Thymus (tissue), 11 donors: ENCODE results near the gene B3GAT1. TPM values are rescaled to one million over a fixed set of nuclear protein-coding genes. Genes with fewer than 3 reads are reported as not detected.

Experiments used
- DNase-seq, 9 donors: peaks; one replicate each; pipeline ENCODE4 v3.0.0-alpha.2; 2013; ENCODE audit warnings: low spot score in 9 of 9, low read depth in 6 of 9, missing footprints in 1 of 9
- H3K27ac ChIP-seq, 2 donors: one replicate each; pipeline ENCODE4 v1.5.1; 2013; ENCODE audit warnings: control low read depth in 1 of 2, low read depth in 1 of 2, low read length in 1 of 2, mild to moderate bottlenecking in 1 of 2, moderate library complexity in 1 of 2
- H3K27me3 ChIP-seq, 2 donors: one replicate each; pipeline ENCODE4 v1.5.1; 2013; ENCODE audit warnings: low read length in 1 of 2; ENCODE audit not compliant: control insufficient read depth in 2 of 2, insufficient read depth in 1 of 2
- H3K36me3 ChIP-seq, 2 donors: one replicate each; pipeline ENCODE4 v1.5.1; 2013; ENCODE audit warnings: low read length in 1 of 2, mild to moderate bottlenecking in 1 of 2, moderate library complexity in 1 of 2; ENCODE audit not compliant: control insufficient read depth in 2 of 2, insufficient read depth in 2 of 2
- H3K4me1 ChIP-seq, 2 donors: one replicate each; pipeline ENCODE4 v1.5.1; 2013; ENCODE audit warnings: low read length in 2 of 2; ENCODE audit not compliant: control insufficient read depth in 2 of 2, insufficient read depth in 2 of 2
- H3K4me3 ChIP-seq, 2 donors: one replicate each; pipeline ENCODE4 v1.5.1; 2013; ENCODE audit warnings: low read length in 2 of 2, control low read depth in 1 of 2, mild to moderate bottlenecking in 1 of 2
- H3K9me3 ChIP-seq, 2 donors: one replicate each; pipeline ENCODE4 v1.5.1; 2013; ENCODE audit warnings: low read length in 1 of 2, mild to moderate bottlenecking in 1 of 2; ENCODE audit not compliant: control insufficient read depth in 2 of 2, insufficient read depth in 1 of 2
- WGBS: extraction: QIAGEN DNeasy Blood & Tissue Kit; methylation state at CpG from one replicate; pipeline ENCODE4 v1.1.7; 2013; 5-methylcytosine and 5-hydroxymethylcytosine counted together
- polyA plus RNA-seq: library from polyadenylated mRNA; stranded (reverse); fragments of 200-250 nt; gene quantifications from one replicate; pipeline ENCODE4 v1.2.3, GENCODE V29; 2013
- total RNA-seq: library from RNA; stranded (reverse); fragments of 120-200 nt; gene quantifications from one replicate; pipeline ENCODE4 v1.2.4, GENCODE V29; 2013
- donor health status: healthy.

B3GAT1 gene
- total and polyA plus RNA-seq, 2 donors: 0.24 to 0.43 TPM

DNA sequence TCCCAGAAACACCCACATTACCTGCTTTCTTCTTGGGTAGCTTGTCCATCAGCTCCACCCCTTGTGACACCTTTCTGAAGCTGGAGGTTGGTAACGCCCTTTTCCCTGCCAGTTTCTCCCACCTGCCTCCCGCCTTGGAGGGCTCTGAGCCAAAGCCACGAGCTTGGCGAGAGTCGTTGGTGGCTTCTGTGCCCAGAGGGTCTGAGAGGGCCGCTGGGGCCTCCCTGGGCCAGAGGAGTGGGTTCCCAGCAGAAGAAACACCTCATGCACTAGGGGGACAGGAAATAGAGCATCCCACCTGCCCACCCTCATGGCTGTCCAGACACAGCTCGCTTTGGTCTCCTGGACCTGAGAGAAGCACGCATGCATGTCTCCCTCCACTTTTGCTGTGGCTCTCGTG lies 37.9 kb downstream of the B3GAT1 start:
- no peak for DNase-seq
- Histone ChIP-seq H3K9me3 (no peaks in the 10 kb centered on the region), H3K4me1 (no peaks in the 10 kb centered on the region), H3K36me3 (no peaks in the 10 kb centered on the region), H3K27ac (no peak overlapping the region), H3K27me3 (no peaks in the 10 kb centered on the region), H3K4me3 (no peak overlapping the region)
- WGBS: 75% methylated on average over 9 of the region's 9 CpGs

DNA sequence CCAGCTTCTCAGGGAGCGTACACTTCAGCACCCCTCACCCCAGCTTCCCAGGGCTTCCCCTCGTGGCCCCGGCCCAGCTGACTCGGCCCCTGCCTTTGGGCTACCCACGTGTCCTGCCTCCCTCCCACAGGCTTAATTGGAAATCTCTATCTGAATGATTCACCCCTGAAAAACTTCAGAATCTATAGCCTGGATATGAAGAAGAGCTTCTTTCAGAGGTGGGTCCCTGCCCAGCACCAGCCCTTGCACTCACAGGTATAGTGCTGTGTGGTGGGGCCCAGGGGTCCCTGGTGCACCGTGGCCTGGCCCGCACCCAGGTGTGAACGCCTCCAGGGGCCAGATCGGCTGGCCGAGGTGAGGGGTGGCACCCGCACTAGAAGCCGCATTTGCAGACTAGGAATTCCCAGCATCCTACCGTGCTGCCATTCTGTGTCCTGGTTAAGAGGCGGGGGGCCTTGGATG lies 38.4 kb downstream of the B3GAT1 start:
- H3K27me3 ChIP-seq: no peaks in the 10 kb centered on the region
- no peaks in the 10 kb centered on the region for H3K4me1 ChIP-seq
- no peaks in the 10 kb centered on the region for H3K36me3 ChIP-seq
- 94% methylated on average over 14 of the region's 14 CpGs for WGBS
- no peak overlapping the region for H3K4me3 ChIP-seq
- H3K27ac ChIP-seq: no peak overlapping the region
- H3K9me3 ChIP-seq: no peaks in the 10 kb centered on the region
- DNase-seq: no peak

DNA sequence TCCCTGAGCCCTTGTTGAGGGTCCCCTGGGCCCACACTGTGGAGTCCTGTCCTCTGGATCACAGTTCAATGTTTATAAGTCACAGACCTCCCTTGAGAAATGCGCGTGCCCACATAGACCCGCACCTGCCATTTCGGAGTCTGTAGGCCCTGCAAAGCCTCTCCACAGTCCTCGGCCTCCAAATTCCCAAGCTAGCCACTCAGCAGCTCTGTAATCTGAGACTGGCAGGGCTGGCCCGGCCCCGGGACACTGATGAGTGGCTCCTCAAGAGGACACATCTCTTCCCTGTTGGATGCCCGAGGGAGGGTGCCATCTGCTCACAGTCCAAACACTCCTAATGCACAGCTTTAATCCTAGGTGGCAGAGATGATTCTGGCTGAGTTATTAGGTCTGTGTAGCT lies 39.1 kb downstream of the B3GAT1 start:
- no peak for DNase-seq
- Histone ChIP-seq H3K4me1 (no peaks in the 10 kb centered on the region), H3K36me3 (no peaks in the 10 kb centered on the region), H3K4me3 (no peak overlapping the region), H3K9me3 (no peaks in the 10 kb centered on the region), H3K27me3 (no peaks in the 10 kb centered on the region), H3K27ac (no peak overlapping the region)
- WGBS: 97% methylated on average over 8 of the region's 8 CpGs

DNA sequence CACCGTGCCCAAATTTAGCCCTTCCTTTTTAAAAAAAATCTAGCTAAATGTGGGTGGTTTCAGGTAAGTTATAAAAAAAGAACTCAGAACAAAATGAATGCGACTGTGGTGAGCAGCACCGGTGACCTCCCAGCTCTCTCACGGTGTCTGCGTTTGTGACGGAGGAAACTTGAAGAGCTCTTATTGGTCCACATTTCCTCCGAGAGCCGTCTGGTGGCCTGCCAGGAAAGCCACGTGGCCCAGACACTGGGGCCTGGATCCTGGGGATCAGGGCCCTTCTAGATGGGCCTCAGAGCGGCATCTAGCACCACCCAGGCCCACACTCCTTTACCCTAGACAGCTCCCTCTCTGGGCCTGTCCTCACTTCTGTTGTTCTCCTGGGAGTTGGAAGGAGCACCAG lies 39.5 kb downstream of the B3GAT1 start:
- DNase-seq: no peak
- Histone ChIP-seq H3K27me3 (no peaks in the 10 kb centered on the region), H3K4me1 (no peaks in the 10 kb centered on the region), H3K4me3 (no peak overlapping the region), H3K27ac (no peak overlapping the region), H3K9me3 (no peaks in the 10 kb centered on the region), H3K36me3 (no peaks in the 10 kb centered on the region)
- WGBS: 91% methylated on average over 10 of the region's 10 CpGs

DNA sequence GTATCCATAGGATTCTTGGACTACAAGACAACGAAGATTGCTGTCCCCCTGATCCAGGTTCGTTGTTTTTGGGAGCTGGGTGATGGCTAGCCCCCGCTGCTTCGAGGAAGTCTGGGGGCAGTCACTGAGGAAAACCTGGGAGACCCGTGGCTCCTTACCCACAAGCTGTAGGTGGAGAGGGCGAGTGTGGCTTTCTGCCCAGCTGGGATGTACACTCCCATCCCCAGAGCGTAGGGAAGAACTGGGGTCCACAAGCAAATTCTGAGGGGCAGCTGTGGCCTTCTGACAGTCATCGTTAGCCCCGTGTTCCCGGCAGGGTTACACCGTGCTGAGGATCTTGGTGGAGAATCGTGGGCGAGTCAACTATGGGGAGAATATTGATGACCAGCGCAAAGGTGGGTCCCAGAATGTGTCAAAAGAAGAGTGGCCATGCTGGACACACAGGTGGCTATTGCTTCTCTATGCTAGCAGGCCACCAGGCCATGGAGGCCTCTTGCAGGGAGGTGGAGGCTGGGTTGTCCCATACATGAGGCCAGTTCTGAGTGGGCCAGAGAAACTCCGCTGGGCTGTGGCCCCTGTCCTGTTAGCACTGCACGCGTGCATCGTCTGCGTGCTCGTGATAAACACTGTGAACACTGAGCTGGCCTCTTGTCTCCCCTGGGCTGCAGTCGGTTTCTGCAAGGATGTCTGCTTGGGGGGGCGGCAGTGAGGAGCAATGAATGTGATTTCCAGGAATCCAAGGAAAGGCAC lies 40.4 kb downstream of the B3GAT1 start:
- H3K27ac ChIP-seq: no peak overlapping the region
- H3K4me1 ChIP-seq: no peaks in the 10 kb centered on the region
- H3K36me3 ChIP-seq: no peaks in the 10 kb centered on the region
- DNase-seq: no peak
- no peaks in the 10 kb centered on the region for H3K9me3 ChIP-seq
- WGBS: 96% methylated on average over 22 of the region's 22 CpGs
- H3K27me3 ChIP-seq: no peaks in the 10 kb centered on the region
- H3K4me3 ChIP-seq: no peak overlapping the region

DNA sequence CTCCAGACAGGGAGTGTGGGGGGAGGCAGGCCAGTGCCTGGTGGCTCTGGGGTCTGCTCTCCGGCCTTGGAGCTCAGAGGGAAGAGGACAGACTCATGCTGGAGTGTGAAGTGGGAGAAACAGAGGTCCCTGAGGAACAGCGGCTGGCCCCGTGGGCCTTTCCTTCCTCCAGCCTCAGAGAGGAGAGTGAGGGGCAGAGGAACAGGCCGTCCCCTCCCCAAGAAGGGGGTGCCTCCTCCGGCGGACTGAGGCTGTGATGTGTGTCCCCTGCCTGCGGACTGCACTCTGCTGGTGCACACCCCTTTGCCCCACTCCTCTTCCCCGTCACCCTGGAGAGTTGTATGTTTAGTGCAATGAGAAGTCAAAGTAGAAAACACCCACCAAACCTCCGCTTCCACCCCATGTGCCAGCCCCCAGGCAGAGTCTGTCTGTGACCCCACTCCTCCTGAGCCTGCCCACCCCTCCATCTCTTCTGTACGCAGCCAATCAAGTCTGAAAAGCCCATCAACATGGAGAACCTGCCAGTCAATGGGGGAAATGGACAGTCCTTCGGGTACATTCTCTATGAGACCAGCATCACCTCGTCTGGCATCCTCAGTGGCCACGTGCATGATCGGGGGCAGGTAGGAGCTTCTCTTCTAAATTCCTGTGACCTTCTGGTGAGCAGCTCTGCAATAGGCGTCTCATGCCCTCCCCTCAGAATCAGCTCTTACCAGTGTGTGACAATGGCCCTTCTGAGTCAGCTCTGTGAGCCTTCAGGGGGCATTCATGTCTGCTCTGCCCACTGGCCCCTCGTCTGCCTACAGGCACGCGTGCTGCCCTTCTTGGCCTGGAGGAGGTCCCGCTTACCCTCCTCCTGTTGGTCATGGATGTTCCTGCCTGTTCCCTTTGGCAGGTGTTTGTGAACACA lies 41.3 kb downstream of the B3GAT1 start:
- H3K9me3 ChIP-seq: no peaks in the 10 kb centered on the region
- H3K27me3 ChIP-seq: no peaks in the 10 kb centered on the region
- 96% methylated on average over 19 of the region's 19 CpGs for WGBS
- no peak overlapping the region for H3K27ac ChIP-seq
- no peak overlapping the region for H3K4me3 ChIP-seq
- H3K4me1 ChIP-seq: no peaks in the 10 kb centered on the region
- no peak for DNase-seq
- no peaks in the 10 kb centered on the region for H3K36me3 ChIP-seq

DNA sequence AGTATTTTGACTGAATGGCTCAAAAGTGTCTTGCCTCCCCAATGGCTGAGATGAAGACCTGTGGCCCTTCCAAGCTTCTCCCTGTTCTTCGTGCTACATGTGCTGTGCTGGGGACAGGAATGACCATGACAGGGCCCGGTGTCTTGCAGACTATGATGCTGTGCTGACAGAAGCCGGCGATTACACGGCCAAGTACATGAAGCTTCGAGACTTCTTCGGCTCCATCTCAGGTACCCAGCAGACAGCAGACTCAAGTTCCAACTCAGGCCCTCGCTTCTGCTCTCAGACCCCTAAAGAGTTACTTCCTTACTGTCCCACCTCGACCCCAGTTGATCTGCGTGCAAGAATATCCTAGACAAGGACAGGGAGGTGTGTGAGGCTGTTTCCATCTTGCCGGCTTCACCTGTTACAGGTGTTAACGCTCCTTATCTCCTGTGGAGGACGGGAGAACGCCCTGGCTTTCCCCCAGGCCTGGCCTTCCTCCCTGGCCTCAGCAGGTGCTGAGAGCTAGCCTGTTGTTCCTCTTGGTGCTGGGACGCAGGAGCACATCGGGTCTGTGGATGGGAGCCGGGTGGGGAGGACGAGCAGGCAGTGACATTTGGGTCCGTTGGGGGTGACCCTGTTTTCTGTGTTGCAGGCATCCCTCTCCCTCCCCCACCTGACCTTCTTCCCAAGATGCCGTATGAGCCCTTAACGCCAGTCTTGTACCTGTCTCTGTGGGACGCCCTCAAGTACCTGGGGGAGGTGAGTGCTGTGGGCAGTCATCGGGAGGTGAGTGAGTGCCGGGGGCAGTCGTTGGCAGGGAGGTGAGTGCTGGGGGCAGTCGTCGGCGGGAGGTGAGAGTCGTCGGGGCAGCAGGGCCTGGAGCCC lies 42.2 kb downstream of the B3GAT1 start:
- 95% methylated on average over 30 of the region's 30 CpGs for whole genome bisulfite sequencing
- H3K36me3 ChIP-seq: no peaks in the 10 kb centered on the region
- no peak overlapping the region for H3K27ac ChIP-seq
- peaks cover 0 to 6% of the 10 kb centered on the region in 2 donors for H3K4me1 ChIP-seq
- H3K9me3 ChIP-seq: no peaks in the 10 kb centered on the region
- H3K4me3 ChIP-seq: no peak overlapping the region
- H3K27me3 ChIP-seq: no peaks in the 10 kb centered on the region
- no peak for DNase-seq

DNA sequence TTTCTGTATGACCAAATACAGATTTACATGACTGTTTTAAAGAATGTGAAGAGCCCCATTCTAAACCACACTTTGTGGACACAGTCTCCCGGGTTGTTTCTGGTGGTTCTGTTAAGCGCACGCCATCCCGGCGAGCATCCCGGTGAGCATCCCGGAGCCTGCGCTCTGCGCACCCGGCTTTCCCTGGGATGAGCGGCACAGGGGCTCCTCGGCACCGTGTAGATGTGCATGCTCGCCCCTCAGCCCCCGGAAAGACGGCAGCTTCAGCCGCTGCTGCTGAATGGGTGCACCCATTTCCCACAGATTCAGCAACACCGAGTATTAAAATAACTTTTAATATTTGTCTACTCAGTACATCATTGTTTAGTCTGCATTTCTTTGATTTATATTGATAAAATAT lies 44.3 kb downstream of the B3GAT1 start:
- H3K27me3 ChIP-seq: no peaks in the 10 kb centered on the region
- H3K9me3 ChIP-seq: no peaks in the 10 kb centered on the region
- no peak overlapping the region for H3K4me3 ChIP-seq
- H3K27ac ChIP-seq: no peak overlapping the region
- WGBS: 93% methylated on average over 18 of the region's 18 CpGs
- H3K4me1 ChIP-seq: peaks cover 0 to 14% of the 10 kb centered on the region in 2 donors
- H3K36me3 ChIP-seq: no peaks in the 10 kb centered on the region
- DNase-seq: no peak
